OCI-LY3 (cell line): Measurements from ENCODE around the gene NEUROG1.

ENCODE experiments used
- CTCF ChIP-seq: fragments of 200-600, 300-600 bp; sonication (generic); IDR thresholded peaks from 2 replicates; pipeline ENCODE4 v1.5.1; 2014; ENCODE audit warnings: antibody characterized with exemption, low read length, low read depth
- EZH2phosphoT487 ChIP-seq: fragments of 200-600 bp; shearing (Covaris generic); IDR thresholded peaks from 2 replicates; pipeline ENCODE4 v1.6.1; 2018; ENCODE audit warnings: antibody characterized with exemption, mixed run types, low read depth

GRCh38 chr5:135578685-135579341 is 43.0 kb upstream of the NEUROG1 start, which contains the start of gene CXCL14:
- TF ChIP-seq EZH2phosphoT487 (no peak), CTCF (no peak)
